HepG2 (cell line): Measurements from ENCODE around the gene FLAD1. TPM values are rescaled to one million over a fixed set of nuclear protein-coding genes. Genes with fewer than 3 reads are reported as not detected.

Source experiments
- ARNTL ChIP-seq: sonication (generic); formaldehyde crosslinking; IDR thresholded peaks from 2 replicates; pipeline ENCODE4 v1.4.0; 2020; ENCODE audit warnings: mild to moderate bottlenecking, missing genetic modification reagents
- DNMT3B ChIP-seq: conservative IDR thresholded peaks from 2 replicates; pipeline ENCODE4 v1.6.1; 2016; ENCODE audit warnings: missing biosample characterization, control low read depth
- DR1 ChIP-seq: sonication (generic); formaldehyde crosslinking; IDR thresholded peaks from 2 replicates; pipeline ENCODE4 v1.8.0; 2021; ENCODE audit warnings: mild to moderate bottlenecking, missing genetic modification reagents, inconsistent platforms
- HOXD1 ChIP-seq: sonication (generic); formaldehyde crosslinking; IDR thresholded peaks from 2 replicates; pipeline ENCODE4 v1.5.0; 2020; ENCODE audit warnings: missing genetic modification reagents
- KLF15 ChIP-seq: sonication (generic); formaldehyde crosslinking; IDR thresholded peaks from 2 replicates; pipeline ENCODE4 v1.8.1; 2023; ENCODE audit warnings: borderline replicate concordance, mild to moderate bottlenecking, inconsistent platforms, missing genetic modification reagents, mixed read lengths
- LCORL ChIP-seq, 2 experiments: fragments of 450-650 bp in 1 of 2; sonication (generic) in 1 of 2; formaldehyde crosslinking in 1 of 2; IDR thresholded peaks; 2 replicates each; pipeline versions ENCODE4 v1.5.0 to v1.6.1; 2017 to 2020; ENCODE audit warnings: antibody characterized with exemption in 1 of 2, missing genetic modification reagents in 1 of 2
- MEIS1 ChIP-seq: sonication (generic); formaldehyde crosslinking; IDR thresholded peaks from 2 replicates; pipeline ENCODE4 v1.9.0; 2021; ENCODE audit warnings: mild to moderate bottlenecking, missing genetic modification reagents, moderate library complexity, borderline replicate concordance
- NR3C1 ChIP-seq: sonication (generic); formaldehyde crosslinking; IDR thresholded peaks from 2 replicates; pipeline ENCODE4 v1.4.0; 2020; ENCODE audit warnings: missing genetic modification reagents
- ONECUT2 ChIP-seq: sonication (generic); formaldehyde crosslinking; IDR thresholded peaks from 2 replicates; pipeline ENCODE4 v1.4.0; 2020; ENCODE audit warnings: missing genetic modification reagents
- RAD51 ChIP-seq: fragments of 450-650 bp; IDR thresholded peaks from 2 replicates; pipeline ENCODE4 v1.6.1; 2016; ENCODE audit warnings: borderline replicate concordance
- REL ChIP-seq: sonication (generic); formaldehyde crosslinking; conservative IDR thresholded peaks from 2 replicates; pipeline ENCODE4 v1.8.0; 2022; ENCODE audit warnings: mild to moderate bottlenecking, missing genetic modification reagents, moderate library complexity
- SP5 ChIP-seq: IDR thresholded peaks from 2 replicates; pipeline ENCODE4 v1.6.1; 2016; ENCODE audit warnings: low read depth, borderline replicate concordance
- STAG1 ChIP-seq: sonication (generic); formaldehyde crosslinking; IDR thresholded peaks from 2 replicates; pipeline ENCODE4 v1.4.0; 2020; ENCODE audit warnings: missing genetic modification reagents
- TAF15 ChIP-seq: fragments of 200-400 bp; formaldehyde crosslinking; IDR thresholded peaks from one replicate; pipeline ENCODE4 v1.6.1; 2018; ENCODE audit warnings: mild to moderate bottlenecking, low read depth, low read length; ENCODE audit not compliant: poor library complexity, severe bottlenecking
- ZFX ChIP-seq: sonication (generic); formaldehyde crosslinking; IDR thresholded peaks from 2 replicates; pipeline ENCODE4 v1.4.0; 2020; ENCODE audit warnings: mild to moderate bottlenecking, low read depth, missing genetic modification reagents, moderate library complexity
- ZNF33B ChIP-seq: sonication (generic); formaldehyde crosslinking; IDR thresholded peaks from 2 replicates; pipeline ENCODE4 v1.5.1; 2020; ENCODE audit warnings: mild to moderate bottlenecking, missing genetic modification reagents
- ZNF382 ChIP-seq: sonication (generic); formaldehyde crosslinking; IDR thresholded peaks from 2 replicates; pipeline ENCODE4 v1.5.0; 2020; ENCODE audit warnings: missing genetic modification reagents, mild to moderate bottlenecking, borderline replicate concordance
- ZNF7 ChIP-seq: IDR thresholded peaks from 2 replicates; pipeline ENCODE4 v1.6.1; 2016; ENCODE audit warnings: missing biosample characterization, missing genetic modification reagents
- ZNF709 ChIP-seq: sonication (generic); formaldehyde crosslinking; IDR thresholded peaks from 2 replicates; pipeline ENCODE4 v1.5.0; 2020; ENCODE audit warnings: mild to moderate bottlenecking, missing genetic modification reagents
- polyA plus RNA-seq, 8 experiments: library from polyadenylated mRNA; depleted of rRNA in 3 of 8; stranded (reverse) in 7 of 8; unstranded in 1 of 8; fragments of >200 nt; fragmentation: Illumina TruSeq in 4 of 8; extraction: Trizol in 4 of 8; gene quantifications; 2 replicates each; pipeline versions ENCODE4 v1.2.1 to v1.2.3, GENCODE V29; 2011 to 2016; ENCODE audit warnings: low read depth in 4 of 8, missing spikeins in 1 of 8, mixed read lengths in 1 of 8; ENCODE audit not compliant: insufficient read depth in 1 of 8
- total RNA-seq, 5 experiments: library from RNA; depleted of rRNA; stranded (reverse); fragments of >200 nt; fragmentation: Illumina TruSeq; extraction: Trizol; gene quantifications; 2 replicates each; pipeline ENCODE4 v1.2.3, GENCODE V29; 2016; ENCODE audit warnings: low read depth in 1 of 5
- TF ChIP-seq, protein P1 (sequence below): sonication (generic); formaldehyde crosslinking; IDR thresholded peaks from 2 replicates; pipeline ENCODE4 v1.4.0; 2020; ENCODE audit warnings: missing genetic modification reagents, low read depth, mild to moderate bottlenecking, borderline replicate concordance
- TF ChIP-seq, protein P2 (sequence below): sonication (generic); formaldehyde crosslinking; IDR thresholded peaks from 2 replicates; pipeline ENCODE4 v1.5.0; 2020; ENCODE audit warnings: missing genetic modification reagents
- TF ChIP-seq, protein P3 (sequence below): sonication (generic); formaldehyde crosslinking; IDR thresholded peaks from 2 replicates; pipeline ENCODE4 v1.5.0; 2020; ENCODE audit warnings: mild to moderate bottlenecking, low read depth, missing genetic modification reagents, borderline replicate concordance
- TF ChIP-seq, protein P4 (sequence below): sonication (generic); formaldehyde crosslinking; IDR thresholded peaks from 2 replicates; pipeline ENCODE4 v1.9.0; 2021; ENCODE audit warnings: missing genetic modification reagents, borderline replicate concordance
- TF ChIP-seq, protein P5 (sequence below): sonication (generic); formaldehyde crosslinking; IDR thresholded peaks from 2 replicates; pipeline ENCODE4 v1.8.1; 2023; ENCODE audit warnings: mild to moderate bottlenecking, missing genetic modification reagents, borderline replicate concordance
- TF ChIP-seq, protein P6 (sequence below): sonication (generic); formaldehyde crosslinking; IDR thresholded peaks from 2 replicates; pipeline ENCODE4 v1.8.0; 2022; ENCODE audit warnings: missing genetic modification reagents, low read depth, mild to moderate bottlenecking, borderline replicate concordance

The FLAD1 gene
- total and polyA plus RNA-seq, 2 of the 13 experiments (the other 11 are each of a cell fraction or from before 2014, with no cell fraction given), result 25.9 to 32.8 TPM

DNA sequence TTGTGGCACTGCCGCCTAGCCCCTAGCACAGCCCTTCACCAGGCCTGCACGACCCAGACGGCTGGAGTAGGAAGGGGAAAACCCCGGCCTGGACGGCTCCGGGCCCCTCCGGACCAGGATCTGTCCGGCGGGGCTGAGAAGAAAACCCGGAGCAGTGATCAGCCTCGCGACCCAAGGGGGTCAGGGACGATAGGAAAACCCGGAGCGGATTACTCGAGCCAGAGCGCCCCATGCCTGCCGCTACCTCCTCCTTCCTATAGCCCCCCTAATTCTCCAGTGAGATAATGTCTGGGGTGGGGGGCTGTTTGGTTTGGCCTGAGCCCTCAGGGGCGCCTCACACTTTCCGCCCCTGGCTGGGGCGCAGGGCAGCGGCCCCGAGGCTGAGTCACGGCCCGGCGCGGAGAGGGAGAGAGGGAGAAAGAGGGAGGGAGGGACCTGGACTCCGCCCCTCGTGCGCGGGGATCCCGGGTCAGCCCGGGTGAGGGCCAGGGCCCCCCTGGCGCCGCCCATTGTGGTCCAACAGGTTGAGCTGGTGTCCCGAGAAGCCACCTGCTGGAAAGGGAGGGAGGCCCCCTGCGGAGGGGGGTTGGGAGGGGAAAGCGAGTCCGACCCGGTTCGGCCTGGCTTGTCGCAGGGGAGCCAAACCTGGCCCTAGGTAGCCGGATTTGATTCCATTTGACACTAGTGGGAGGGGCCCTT lies 17.7 kb downstream of the FLAD1 start (continued):
- TF ChIP-seq, protein P1, sequence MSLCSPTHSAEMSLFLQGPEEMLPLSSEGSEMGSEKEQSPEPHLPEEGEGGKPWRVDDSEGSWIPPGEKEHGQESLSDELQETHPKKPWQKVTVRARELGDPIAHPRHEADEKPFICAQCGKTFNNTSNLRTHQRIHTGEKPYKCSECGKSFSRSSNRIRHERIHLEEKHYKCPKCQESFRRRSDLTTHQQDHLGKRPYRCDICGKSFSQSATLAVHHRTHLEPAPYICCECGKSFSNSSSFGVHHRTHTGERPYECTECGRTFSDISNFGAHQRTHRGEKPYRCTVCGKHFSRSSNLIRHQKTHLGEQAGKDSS (CRISPR knock-in tag), result peak; percentile 82
- peak; percentile 96 for TF ChIP-seq SP5 (CRISPR knock-in tag)
- TF ChIP-seq, protein P2, sequence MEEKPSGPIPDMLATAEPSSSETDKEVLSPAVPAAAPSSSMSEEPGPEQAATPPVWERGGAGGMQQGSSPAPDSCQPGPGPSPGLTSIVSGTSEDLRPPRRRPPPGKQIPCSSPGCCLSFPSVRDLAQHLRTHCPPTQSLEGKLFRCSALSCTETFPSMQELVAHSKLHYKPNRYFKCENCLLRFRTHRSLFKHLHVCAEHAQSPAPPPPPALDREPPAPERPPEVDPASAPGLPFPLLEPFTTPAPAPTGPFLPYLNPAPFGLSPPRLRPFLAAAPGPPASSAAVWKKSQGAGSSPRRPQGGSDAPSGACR (CRISPR knock-in tag), result peak; percentile 69
- peak; percentile 82 for TF ChIP-seq ARNTL (CRISPR knock-in tag)
- no peak for TF ChIP-seq KLF15 (CRISPR knock-in tag)
- TF ChIP-seq LCORL (IDR thresholded peaks at IDR 0.05), result no peak
- TF ChIP-seq LCORL (CRISPR knock-in tag; IDR thresholded peaks at IDR 0.05), result peak; percentile 97
- TF ChIP-seq, protein P3, sequence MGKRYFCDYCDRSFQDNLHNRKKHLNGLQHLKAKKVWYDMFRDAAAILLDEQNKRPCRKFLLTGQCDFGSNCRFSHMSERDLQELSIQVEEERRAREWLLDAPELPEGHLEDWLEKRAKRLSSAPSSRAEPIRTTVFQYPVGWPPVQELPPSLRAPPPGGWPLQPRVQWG, result no peak
- TF ChIP-seq, protein P4, sequence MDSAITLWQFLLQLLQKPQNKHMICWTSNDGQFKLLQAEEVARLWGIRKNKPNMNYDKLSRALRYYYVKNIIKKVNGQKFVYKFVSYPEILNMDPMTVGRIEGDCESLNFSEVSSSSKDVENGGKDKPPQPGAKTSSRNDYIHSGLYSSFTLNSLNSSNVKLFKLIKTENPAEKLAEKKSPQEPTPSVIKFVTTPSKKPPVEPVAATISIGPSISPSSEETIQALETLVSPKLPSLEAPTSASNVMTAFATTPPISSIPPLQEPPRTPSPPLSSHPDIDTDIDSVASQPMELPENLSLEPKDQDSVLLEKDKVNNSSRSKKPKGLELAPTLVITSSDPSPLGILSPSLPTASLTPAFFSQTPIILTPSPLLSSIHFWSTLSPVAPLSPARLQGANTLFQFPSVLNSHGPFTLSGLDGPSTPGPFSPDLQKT, result no peak
- no peak for TF ChIP-seq ONECUT2 (CRISPR knock-in tag)
- TF ChIP-seq STAG1, result peak; percentile 15; the same call in 1 of the 2 replicates
- peak; percentile 79 for TF ChIP-seq ZFX (CRISPR knock-in tag)
- peak; percentile 22; the same call in 1 of the 2 replicates for TF ChIP-seq DNMT3B (CRISPR knock-in tag)
- TF ChIP-seq, protein P5, sequence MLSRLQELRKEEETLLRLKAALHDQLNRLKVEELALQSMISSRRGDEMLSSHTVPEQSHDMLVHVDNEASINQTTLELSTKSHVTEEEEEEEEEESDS, result 0 out of 2 replicates have a peak, but pooled peaks have one; percentile 29
- no peak for TF ChIP-seq ZNF382 (CRISPR knock-in tag)
- no peak for TF ChIP-seq ZNF7 (CRISPR knock-in tag)
- no peak for TF ChIP-seq ZNF33B (CRISPR knock-in tag)
- peak; percentile 74 for TF ChIP-seq MEIS1 (CRISPR knock-in tag)
- TF ChIP-seq ZNF709 (CRISPR knock-in tag), result no peak
- TF ChIP-seq RAD51, result no peak
- TF ChIP-seq NR3C1 (CRISPR knock-in tag), result no peak
- 0 out of 2 replicates have a peak, but pooled peaks have one; percentile 22 for TF ChIP-seq REL (CRISPR knock-in tag)
- no peak for TF ChIP-seq HOXD1 (CRISPR knock-in tag)
- TF ChIP-seq, protein P6, sequence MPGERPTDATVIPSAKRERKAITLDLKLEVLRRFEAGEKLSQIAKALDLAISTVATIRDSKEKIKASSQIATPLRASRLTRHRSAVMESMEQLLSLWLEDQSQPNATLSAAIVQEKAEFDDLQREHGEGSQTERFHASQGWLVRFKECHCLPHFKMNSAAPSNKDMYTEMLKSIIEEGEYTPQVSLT (CRISPR knock-in tag), result no peak
- TF ChIP-seq TAF15, result no peak
- peak; percentile 53; the same call in 1 of the 2 replicates for TF ChIP-seq DR1 (CRISPR knock-in tag)
